ENCODE results near the gene CBY2. TPM values are rescaled to one million over a fixed set of nuclear protein-coding genes. Genes with fewer than 3 reads are reported as not detected.

CBY2 gene
- total RNA-seq, 1 donor from 2014 or later, result not detected

GRCh38 chr13:45688577-45688976, 13.5 kb upstream of the CBY2 start:
- H3K9me3 Mint-ChIP-seq, result no peaks in the 10 kb centered on the region
- no peaks in the 10 kb centered on the region for H3K36me3 Mint-ChIP-seq (ENCODE audit: low read depth)
- H3K4me3 Mint-ChIP-seq, result no peak overlapping the region
- intact Hi-C loops (cut with micrococcal nuclease), result no loop called here
- H3K27me3 Mint-ChIP-seq, result peaks cover 3% of the 10 kb centered on the region
- H3K27ac Mint-ChIP-seq, result no peak overlapping the region
- DNase-seq, result no peak
- no peaks in the 10 kb centered on the region for H3K4me1 Mint-ChIP-seq

- intact Hi-C loops (cut with micrococcal nuclease), result no loop called here
- Mint-ChIP-seq H3K4me1 (peaks cover 4% of the 10 kb centered on the region), H3K4me3 (no peak overlapping the region), H3K36me3 (ENCODE audit: low read depth) (no peaks in the 10 kb centered on the region), H3K9me3 (no peaks in the 10 kb centered on the region), H3K27me3 (peaks cover 3% of the 10 kb centered on the region), H3K27ac (no peak overlapping the region)
- no peak for DNase-seq
Observed at GRCh38 chr13:45690636-45691035, 11.5 kb upstream of the CBY2 start.

GRCh38 chr13:45691251-45691650, 10.9 kb upstream of the CBY2 start:
- no peaks in the 10 kb centered on the region for H3K36me3 Mint-ChIP-seq (ENCODE audit: low read depth)
- intact Hi-C loops (cut with micrococcal nuclease), result no loop called here
- no peak overlapping the region for H3K4me3 Mint-ChIP-seq

GRCh38 chr13:45691667-45692066, 10.5 kb upstream of the CBY2 start:
- Mint-ChIP-seq H3K4me1 (peaks cover 4% of the 10 kb centered on the region), H3K27ac (no peak overlapping the region), H3K36me3 (ENCODE audit: low read depth) (no peaks in the 10 kb centered on the region), H3K4me3 (no peak overlapping the region), H3K27me3 (peaks cover 3% of the 10 kb centered on the region), H3K9me3 (no peaks in the 10 kb centered on the region)
- DNase-seq, result no peak
- intact Hi-C loops (cut with micrococcal nuclease), result no loop called here

More at GRCh38 chr13:45691251-45691650, 10.9 kb upstream of the CBY2 start:
- no peaks in the 10 kb centered on the region for H3K9me3 Mint-ChIP-seq
- peaks cover 4% of the 10 kb centered on the region for H3K4me1 Mint-ChIP-seq
- no peak for DNase-seq
- peaks cover 3% of the 10 kb centered on the region for H3K27me3 Mint-ChIP-seq
- no peak overlapping the region for H3K27ac Mint-ChIP-seq

- no peak for DNase-seq
- peaks cover 4% of the 10 kb centered on the region for H3K4me1 Mint-ChIP-seq
- intact Hi-C loops (cut with micrococcal nuclease), result no loop called here
- H3K4me3 Mint-ChIP-seq, result no peak overlapping the region
- no peaks in the 10 kb centered on the region for H3K36me3 Mint-ChIP-seq (ENCODE audit: low read depth)
- peak overlapping the region; percentile 26 for H3K27ac Mint-ChIP-seq
- H3K9me3 Mint-ChIP-seq, result no peaks in the 10 kb centered on the region
- peaks cover 3% of the 10 kb centered on the region for H3K27me3 Mint-ChIP-seq
Observed at GRCh38 chr13:45695198-45695730, 6.9 kb upstream of the CBY2 start.

GRCh38 chr13:45696610-45697226, 5.4 kb upstream of the CBY2 start:
- no peak overlapping the region for H3K4me3 Mint-ChIP-seq
- no peaks in the 10 kb centered on the region for H3K36me3 Mint-ChIP-seq (ENCODE audit: low read depth)
- H3K27me3 Mint-ChIP-seq, result no peaks in the 10 kb centered on the region
- intact Hi-C loops (cut with micrococcal nuclease), result no loop called here
- H3K9me3 Mint-ChIP-seq, result no peaks in the 10 kb centered on the region
- DNase-seq, result no peak
- peaks cover 9% of the 10 kb centered on the region for H3K4me1 Mint-ChIP-seq
- no peak overlapping the region for H3K27ac Mint-ChIP-seq

GRCh38 chr13:45700971-45701900, 884 bp upstream of the CBY2 start:
- peak overlapping the region; percentile 58 for H3K27ac Mint-ChIP-seq
- no peak overlapping the region for H3K4me3 Mint-ChIP-seq
- no peak for DNase-seq
- H3K4me1 Mint-ChIP-seq, result peaks cover 7% of the 10 kb centered on the region
- H3K27me3 Mint-ChIP-seq, result no peaks in the 10 kb centered on the region
- intact Hi-C loops (cut with micrococcal nuclease), result no loop called here
- H3K9me3 Mint-ChIP-seq, result no peaks in the 10 kb centered on the region
- H3K36me3 Mint-ChIP-seq (ENCODE audit: low read depth), result no peaks in the 10 kb centered on the region

GRCh38 chr13:45702869-45703391, 810 bp downstream of the CBY2 start:
- no peak for DNase-seq
- intact Hi-C loops (cut with micrococcal nuclease), result no loop called here
- Mint-ChIP-seq H3K27me3 (no peaks in the 10 kb centered on the region), H3K27ac (no peak overlapping the region), H3K4me3 (no peak overlapping the region), H3K36me3 (ENCODE audit: low read depth) (no peaks in the 10 kb centered on the region), H3K4me1 (peaks cover 7% of the 10 kb centered on the region), H3K9me3 (peaks cover 3% of the 10 kb centered on the region)

- peaks cover 7% of the 10 kb centered on the region for H3K4me1 Mint-ChIP-seq
- no peak for DNase-seq
- no peak overlapping the region for H3K4me3 Mint-ChIP-seq
- intact Hi-C loops (cut with micrococcal nuclease), result no loop called here
- H3K27me3 Mint-ChIP-seq, result no peaks in the 10 kb centered on the region
- H3K27ac Mint-ChIP-seq, result no peak overlapping the region
- H3K36me3 Mint-ChIP-seq (ENCODE audit: low read depth), result no peaks in the 10 kb centered on the region
- H3K9me3 Mint-ChIP-seq, result peaks cover 3% of the 10 kb centered on the region
Observed at GRCh38 chr13:45704211-45704739, 2.2 kb downstream of the CBY2 start.

- DNase-seq, result no peak
- intact Hi-C loops (cut with micrococcal nuclease), result no loop called here
- H3K27ac Mint-ChIP-seq, result no peak overlapping the region
- H3K36me3 Mint-ChIP-seq (ENCODE audit: low read depth), result no peaks in the 10 kb centered on the region
- H3K9me3 Mint-ChIP-seq, result peaks cover 3% of the 10 kb centered on the region
- H3K27me3 Mint-ChIP-seq, result no peaks in the 10 kb centered on the region
- H3K4me1 Mint-ChIP-seq, result peaks cover 7% of the 10 kb centered on the region
- no peak overlapping the region for H3K4me3 Mint-ChIP-seq
Observed at GRCh38 chr13:45704854-45705695, 3.0 kb downstream of the CBY2 start.

- H3K36me3 Mint-ChIP-seq (ENCODE audit: low read depth), result no peaks in the 10 kb centered on the region
- peaks cover 3% of the 10 kb centered on the region for H3K9me3 Mint-ChIP-seq
- no peak overlapping the region for H3K27ac Mint-ChIP-seq
- H3K27me3 Mint-ChIP-seq, result no peaks in the 10 kb centered on the region
- H3K4me1 Mint-ChIP-seq, result peaks cover 7% of the 10 kb centered on the region
- intact Hi-C loops (cut with micrococcal nuclease), result no loop called here
- no peak overlapping the region for H3K4me3 Mint-ChIP-seq
- no peak for DNase-seq
Observed at GRCh38 chr13:45705918-45706317, 3.8 kb downstream of the CBY2 start.

- H3K9me3 Mint-ChIP-seq, result peaks cover 3% of the 10 kb centered on the region
- H3K36me3 Mint-ChIP-seq (ENCODE audit: low read depth), result no peaks in the 10 kb centered on the region
Observed at GRCh38 chr13:45707516-45708100, 5.5 kb downstream of the CBY2 start.

GRCh38 chr13:45711951-45712350, 9.8 kb downstream of the CBY2 start:
- peaks cover 3% of the 10 kb centered on the region for H3K27me3 Mint-ChIP-seq
- no peak for DNase-seq
- no peaks in the 10 kb centered on the region for H3K36me3 Mint-ChIP-seq (ENCODE audit: low read depth)
- H3K4me1 Mint-ChIP-seq, result no peaks in the 10 kb centered on the region
- H3K27ac Mint-ChIP-seq, result no peak overlapping the region
- no peak overlapping the region for H3K4me3 Mint-ChIP-seq
- H3K9me3 Mint-ChIP-seq, result peaks cover 3% of the 10 kb centered on the region
- intact Hi-C loops (cut with micrococcal nuclease), result no loop called here

More at GRCh38 chr13:45707516-45708100, 5.5 kb downstream of the CBY2 start:
- no peaks in the 10 kb centered on the region for H3K4me1 Mint-ChIP-seq
- H3K4me3 Mint-ChIP-seq, result no peak overlapping the region
- no peaks in the 10 kb centered on the region for H3K27me3 Mint-ChIP-seq
- no peak for DNase-seq
- intact Hi-C loops (cut with micrococcal nuclease), result no loop called here
- H3K27ac Mint-ChIP-seq, result no peak overlapping the region

Measured in activated CD4-positive, alpha-beta T cell treated with anti-CD3 and anti-CD28 coated beads, Interleukin-2, amount 10 ng/mL, durations not matched to agents 24 days and 14 days (primary cell).